ENCODE data around the gene PRCC.

Gene PRCC

DNA sequence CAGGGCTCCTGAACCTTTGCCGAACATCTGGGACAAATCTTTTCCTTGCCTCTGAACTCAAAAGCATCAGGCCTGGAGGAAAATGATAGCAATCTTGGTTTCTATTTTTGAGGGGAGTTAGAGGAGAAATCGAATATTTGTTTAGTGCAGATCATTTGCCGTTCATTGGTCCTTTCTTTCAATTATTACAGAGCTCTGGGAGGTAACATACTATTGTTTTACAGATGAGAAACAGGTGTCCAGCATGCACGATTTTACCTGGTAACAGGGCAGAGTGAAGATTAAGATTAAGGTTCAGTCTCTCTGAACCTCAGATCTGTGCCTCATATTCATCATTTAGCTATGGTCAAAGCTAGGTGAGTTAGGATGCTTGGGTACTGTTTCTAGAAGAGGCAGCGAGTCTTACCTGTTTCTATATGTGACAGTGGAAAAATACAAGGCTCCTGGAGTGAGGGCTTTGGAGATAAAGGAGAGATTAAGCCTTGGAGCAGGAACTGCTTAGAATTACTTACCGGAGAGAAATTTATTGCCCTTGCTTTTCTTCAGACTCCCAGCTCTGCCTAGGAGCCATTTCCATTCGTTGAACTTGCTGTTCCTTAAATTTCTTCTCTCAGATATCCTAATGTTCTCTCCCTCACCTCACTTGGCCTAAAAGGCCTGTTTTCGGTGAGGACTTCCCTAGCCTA, 1.4 kb downstream of the PRCC start:
- peaks cover 0 to 62% (median 45%) of the 10 kb centered on the region in 4 donors for H3K4me1 ChIP-seq

DNA sequence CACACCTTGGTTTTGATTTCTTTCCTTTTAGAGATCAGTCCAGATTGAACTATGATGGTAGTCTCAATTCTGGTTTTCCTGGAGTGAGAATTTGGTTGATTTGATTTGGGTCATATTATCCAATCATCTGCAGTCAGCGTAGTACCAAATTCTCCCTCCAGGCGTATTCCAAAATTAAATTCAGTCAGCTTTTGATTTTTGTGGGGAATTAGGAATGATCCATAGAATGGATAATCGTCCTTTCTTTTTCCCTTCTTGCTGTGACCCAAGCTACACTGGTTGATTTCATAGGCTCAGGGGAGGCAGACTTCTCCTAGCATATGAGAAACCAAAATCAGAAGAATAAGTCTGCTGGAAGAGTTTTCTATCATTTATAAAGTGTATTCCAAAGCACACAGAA, 4.9 kb downstream of the PRCC start:
- H3K36me3 ChIP-seq = peaks cover 0 to 22% (median 8%) of the 10 kb centered on the region in 3 donors
- H3K4me3 ChIP-seq = no peak overlapping the region
- no peak for DNase-seq
- no peaks in the 10 kb centered on the region for H3K9me3 ChIP-seq
- intact Hi-C loops (cut with DNase I; ENCODE audit: low total_unique reads) = no loop called here
- TF ChIP-seq CTCF (IDR thresholded peaks at IDR 0.05) = no peak
- no peak overlapping the region for H3K27ac ChIP-seq
- peaks cover 0 to 67% (median 47%) of the 10 kb centered on the region in 4 donors for H3K4me1 ChIP-seq
- no peaks in the 10 kb centered on the region for H3K27me3 ChIP-seq

More for the DNA sequence above, 1.4 kb downstream of the PRCC start:
- no peaks in the 10 kb centered on the region for H3K9me3 ChIP-seq
- no peaks in the 10 kb centered on the region for H3K27me3 ChIP-seq
- intact Hi-C loops (cut with DNase I; ENCODE audit: low total_unique reads) = no loop called here
- peak overlapping the region; percentile 95 to 97 for H3K27ac ChIP-seq
- no peak for TF ChIP-seq CTCF (IDR thresholded peaks at IDR 0.05)
- DNase-seq = no peak
- H3K4me3 ChIP-seq = peak overlapping the region; percentile 82 to 96
- H3K36me3 ChIP-seq = peaks cover 0 to 22% (median 8%) of the 10 kb centered on the region in 3 donors

- Histone ChIP-seq H3K4me3 (no peak overlapping the region), H3K36me3 (peaks cover 0 to 22% (median 8%) of the 10 kb centered on the region in 3 donors), H3K4me1 (peaks cover 0 to 71% (median 47%) of the 10 kb centered on the region in 4 donors), H3K27me3 (no peaks in the 10 kb centered on the region), H3K9me3 (no peaks in the 10 kb centered on the region), H3K27ac (no peak overlapping the region)
- TF ChIP-seq CTCF (IDR thresholded peaks at IDR 0.05) = no peak
- peak in 1 of 2 donors; percentile 46 for DNase-seq
- intact Hi-C loops (cut with DNase I; ENCODE audit: low total_unique reads) = no loop called here
Observed at GRCh38 chr1:156772728-156773497, 5.6 kb downstream of the PRCC start.

DNA sequence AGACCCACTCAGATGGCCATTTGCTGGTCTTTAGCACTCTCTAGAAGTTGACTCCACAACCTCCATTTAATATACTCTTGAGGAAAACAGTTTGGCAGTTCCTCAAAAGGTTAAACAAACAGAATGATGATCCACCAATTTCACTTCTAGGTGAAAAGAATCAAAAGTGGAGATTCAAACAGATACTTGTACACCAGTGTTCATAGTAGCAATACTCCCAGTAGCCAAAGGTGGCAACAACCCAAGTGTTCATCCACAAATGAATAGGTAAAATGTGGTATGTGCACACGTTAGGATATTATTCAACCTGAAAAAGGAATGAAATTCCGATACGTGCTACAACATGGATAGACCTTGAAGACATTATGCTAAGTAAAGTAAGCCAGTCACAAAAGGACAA, 6.3 kb downstream of the PRCC start:
- Histone ChIP-seq H3K9me3 (no peaks in the 10 kb centered on the region), H3K27me3 (no peaks in the 10 kb centered on the region), H3K27ac (no peak overlapping the region), H3K4me1 (peaks cover 0 to 66% (median 43%) of the 10 kb centered on the region in 4 donors), H3K36me3 (peaks cover 0 to 22% (median 8%) of the 10 kb centered on the region in 3 donors), H3K4me3 (no peak overlapping the region)
- intact Hi-C loops (cut with DNase I; ENCODE audit: low total_unique reads) = no loop called here
- TF ChIP-seq CTCF (IDR thresholded peaks at IDR 0.05) = no peak
- no peak for DNase-seq

GRCh38 chr1:156775799-156776198, 8.5 kb downstream of the PRCC start:
- Histone ChIP-seq H3K4me3 (no peak overlapping the region), H3K9me3 (no peaks in the 10 kb centered on the region), H3K27ac (no peak overlapping the region), H3K36me3 (peaks cover 0 to 16% (median 8%) of the 10 kb centered on the region in 3 donors), H3K4me1 (peaks cover 0 to 44% (median 24%) of the 10 kb centered on the region in 4 donors), H3K27me3 (no peaks in the 10 kb centered on the region)
- intact Hi-C loops (cut with DNase I; ENCODE audit: low total_unique reads) = no loop called here
- DNase-seq = no peak
- TF ChIP-seq CTCF (IDR thresholded peaks at IDR 0.05) = no peak

Measured in tibial artery (tissue), 4 donors.